Measurements from ENCODE around the gene ZNF343.

GRCh38 chr20:2515203-2515602, 6.5 kb upstream of the ZNF343 start:
- TF ChIP-seq CTCF (IDR thresholded peaks at IDR 0.05) (no peak), EP300 (IDR thresholded peaks at IDR 0.05) (no peak)

Measured in tibial nerve (tissue), 4 donors.